ENCODE data around the gene ATP4B. TPM values are rescaled to one million over a fixed set of nuclear protein-coding genes. Genes with fewer than 3 reads are reported as not detected.
A peak's percentile ranks its signal among the peaks of the same experiment; 100 is the strongest.

ATP4B gene
- total and polyA plus RNA-seq, 2 of the 8 experiments (the other 6 are each of a cell fraction or from before 2014, with no cell fraction given), result 0.05 TPM; not detected in 1

DNA sequence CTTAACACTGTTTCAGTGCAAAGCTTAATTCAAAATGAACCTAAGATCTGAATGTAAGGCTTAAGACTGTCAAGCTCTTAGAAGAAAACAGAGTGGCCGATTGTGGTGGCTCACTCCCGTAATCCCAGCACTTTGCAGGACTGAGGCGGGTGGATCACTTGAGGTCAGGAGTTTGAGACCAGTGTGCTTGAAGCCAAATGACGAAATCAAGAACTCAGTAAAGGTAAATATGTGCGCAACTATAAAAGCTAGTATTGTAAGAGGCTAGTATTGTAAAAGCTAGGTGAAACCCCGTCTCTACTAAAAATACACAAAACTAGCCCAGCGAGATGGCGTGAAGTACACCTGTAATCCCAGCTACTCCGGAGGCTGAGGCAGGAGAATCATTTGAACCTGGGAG is 12.7 kb downstream of the ATP4B start:
- no peak overlapping the region for H3K4ac ChIP-seq (replicated peaks; ENCODE audit: insufficient read length, low read depth, low read length)
- H2BK120ac ChIP-seq (replicated peaks; ENCODE audit: low read depth, low read length), result no peak overlapping the region
- no peaks in the 10 kb centered on the region for H3K27me3 ChIP-seq (replicated peaks in 1 of 4; ENCODE audit: control insufficient read depth in 3 of 4, extremely low read depth in 1 of 4, insufficient read depth in 3 of 4, low read length in 3 of 4)
- H3K4me1 ChIP-seq (replicated peaks in 1 of 4; ENCODE audit: control insufficient read depth in 3 of 4, insufficient read depth in 4 of 4, low read length in 3 of 4), result no peaks in the 10 kb centered on the region
- no peak overlapping the region for H2AK5ac ChIP-seq (ENCODE audit: low read depth, low read length)
- no peak overlapping the region for H2BK15ac ChIP-seq (ENCODE audit: low read length)
- no peak overlapping the region for H4K91ac ChIP-seq (replicated peaks; ENCODE audit: insufficient read length, low read length)
- DNase-seq (ENCODE audit: low read depth in 1 of 2, low spot score in 2 of 2) (no peak), FAIRE-seq (no peak)
- H3K79me2 ChIP-seq (ENCODE audit: control insufficient read depth in 1 of 2, insufficient read depth in 2 of 2, low read length in 2 of 2), result no peaks in the 10 kb centered on the region
- no peak overlapping the region for H3K14ac ChIP-seq (ENCODE audit: insufficient read length)
- no peak overlapping the region for H3K18ac ChIP-seq (ENCODE audit: extremely low read depth, low read length)
- H4K8ac ChIP-seq (ENCODE audit: extremely low read depth, insufficient read depth, low read length), result no peak overlapping the region
- no peak overlapping the region for H3K27ac ChIP-seq (ENCODE audit: low read depth, low read length)
- 93% methylated on average over 9 of the region's 9 CpGs; no CpG with 5 or more reads in 1 of the 2 experiments for WGBS, 2 experiments (ENCODE audit: extremely low coverage in 1 of 2, insufficient coverage in 1 of 2, insufficient read length in 1 of 2, insufficient replicate concordance in 2 of 2, low coverage in 1 of 2, low lambda C conversion rate in 2 of 2, missing lambda C conversion rate in 1 of 2)
- peaks cover 3 to 18% (median 7%) of the 10 kb centered on the region in 4 experiments; a peak in 6 of 8 replicates for H3K36me3 ChIP-seq (ENCODE audit: control insufficient read depth in 2 of 4, insufficient read depth in 4 of 4, low read length in 3 of 4)
- no peak overlapping the region for H4K5ac ChIP-seq (ENCODE audit: insufficient read length, low read depth, low read length)
- H3K79me1 ChIP-seq (ENCODE audit: low read depth, low read length), result no peaks in the 10 kb centered on the region
- H2BK5ac ChIP-seq (ENCODE audit: low read depth, low read length), result no peak overlapping the region
- H3K9ac ChIP-seq (replicated peaks in 1 of 4; ENCODE audit: extremely low read depth in 1 of 4, low read depth in 3 of 4, low read length in 3 of 4), result no peak overlapping the region
- H2AFZ ChIP-seq (ENCODE audit: low read length), result no peak overlapping the region
- H2BK12ac ChIP-seq (ENCODE audit: low read depth, low read length), result no peak overlapping the region
- H3K9me3 ChIP-seq (ENCODE audit: insufficient read depth in 2 of 2, low read depth in 1 of 2, low read length in 1 of 2), result peaks cover 29 to 35% of the 10 kb centered on the region in 2 experiments
- H3K23ac ChIP-seq (ENCODE audit: insufficient read length), result no peak overlapping the region
- no peak overlapping the region for H2BK20ac ChIP-seq (ENCODE audit: low read length)
- no peak overlapping the region for H3K4me2 ChIP-seq (ENCODE audit: insufficient read depth in 1 of 2, low read depth in 2 of 2, low read length in 2 of 2)
- no peak overlapping the region for H3K4me3 ChIP-seq (ENCODE audit: extremely low read depth in 1 of 4, insufficient read depth in 2 of 4, low read depth in 3 of 4, low read length in 4 of 4)
- TF ChIP-seq SP1 (IDR thresholded peaks at IDR 0.05; ENCODE audit: low read depth, low read length), result no peak
- TF ChIP-seq, protein P1, sequence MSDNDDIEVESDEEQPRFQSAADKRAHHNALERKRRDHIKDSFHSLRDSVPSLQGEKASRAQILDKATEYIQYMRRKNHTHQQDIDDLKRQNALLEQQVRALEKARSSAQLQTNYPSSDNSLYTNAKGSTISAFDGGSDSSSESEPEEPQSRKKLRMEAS (IDR thresholded peaks at IDR 0.05), result 0 out of 2 replicates have a peak, but pooled peaks have one; percentile 43
- POLR2A ChIA-PET (ENCODE audit: partially characterized antibody), result interaction anchor here (1.4 kb wide), 1 partner anchor 10 kb away, joined by 4 read pairs; no protein-coding TSS in a partner anchor
- H3K23me2 ChIP-seq (ENCODE audit: low read depth, low read length), result no peaks in the 10 kb centered on the region
- H4K20me1 ChIP-seq (replicated peaks in 1 of 2; ENCODE audit: control insufficient read depth in 1 of 2, insufficient read depth in 2 of 2, low read length in 2 of 2), result no peaks in the 10 kb centered on the region
- no peak overlapping the region for H3K56ac ChIP-seq (replicated peaks; ENCODE audit: insufficient read length, low read depth, low read length)
- CTCF ChIA-PET (ENCODE audit: partially characterized antibody), result interaction anchor here (0.6 to 1.8 kb wide), 3 partner anchors 11 to 27 kb away, joined by 3 to 6 read pairs (median 3); no protein-coding TSS in a partner anchor

All from H1 (cell line).